ENCODE measurements around the gene IP6K1.
"Not testable (repeated sequence)": the region's sequence is repeated elsewhere in the genome, so short reads cannot be mapped to it uniquely, and the experiment has no call there.

The IP6K1 gene

GRCh38 chr3:49779358-49780079 lies 6.8 kb downstream of the IP6K1 start:
- Histone ChIP-seq H3K9ac (ENCODE audit: low read length) (no peak overlapping the region), H3K79me1 (ENCODE audit: low read length) (peaks cover 14% of the 10 kb centered on the region), H3K4me3 (ENCODE audit: low read length) (no peak overlapping the region), H3K79me2 (ENCODE audit: control insufficient read depth, insufficient read depth, low read length) (peaks cover 30% of the 10 kb centered on the region), H3K27ac (ENCODE audit: low read depth, low read length) (no peak overlapping the region), H3K18ac (ENCODE audit: low read length) (no peak overlapping the region), H2BK120ac (ENCODE audit: low read depth, low read length) (no peak overlapping the region), H4K8ac (ENCODE audit: low read depth, low read length) (no peak overlapping the region), H2AK5ac (ENCODE audit: low read length) (no peak overlapping the region), H4K5ac (ENCODE audit: low read length) (no peak overlapping the region), H2BK15ac (replicated peaks; ENCODE audit: low read depth) (no peak overlapping the region), H3K27me3 (ENCODE audit: insufficient read depth, low read length, poor library complexity) (no peaks in the 10 kb centered on the region), H3K23ac (ENCODE audit: low read length) (no peak overlapping the region), H3K4me2 (ENCODE audit: low read length) (no peak overlapping the region), H2BK5ac (ENCODE audit: low read length) (no peak overlapping the region), H3K4me1 (ENCODE audit: control insufficient read depth, low read depth, low read length) (no peaks in the 10 kb centered on the region), H3K56ac (ENCODE audit: low read length) (no peak overlapping the region), H3K36me3 (ENCODE audit: control insufficient read depth, insufficient read depth, low read length) (peaks cover 3% of the 10 kb centered on the region), H3K4ac (ENCODE audit: low read depth, low read length) (no peak overlapping the region)
- no peak for DNase-seq
- no CpG with 5 or more reads among the region's 5 CpGs for WGBS (ENCODE audit: extremely low coverage, insufficient coverage, low lambda C conversion rate)

GRCh38 chr3:49776101-49776500 lies 10.2 kb downstream of the IP6K1 start:
- H4K5ac ChIP-seq (ENCODE audit: low read length); H3K36me3 ChIP-seq (ENCODE audit: control insufficient read depth, insufficient read depth, low read length): not testable (repeated sequence)
- WGBS (ENCODE audit: extremely low coverage, insufficient coverage, low lambda C conversion rate), result no CpG with 5 or more reads among the region's 8 CpGs

GRCh38 chr3:49775538-49775937 lies 10.8 kb downstream of the IP6K1 start:
- DNase-seq, result no peak
- no peak overlapping the region for H3K4me2 ChIP-seq (ENCODE audit: low read length)
- H3K23ac ChIP-seq (ENCODE audit: low read length), result no peak overlapping the region
- no peak overlapping the region for H2BK5ac ChIP-seq (ENCODE audit: low read length)
- H3K79me2 ChIP-seq (ENCODE audit: control insufficient read depth, insufficient read depth, low read length), result peaks cover 32% of the 10 kb centered on the region
- WGBS (ENCODE audit: extremely low coverage, insufficient coverage, low lambda C conversion rate), result no CpG with 5 or more reads among the region's 3 CpGs
- no peak overlapping the region for H3K4me3 ChIP-seq (ENCODE audit: low read length)
- H3K27me3 ChIP-seq (ENCODE audit: insufficient read depth, low read length, poor library complexity), result no peaks in the 10 kb centered on the region
- no peak overlapping the region for H2BK120ac ChIP-seq (ENCODE audit: low read depth, low read length)
- no peak overlapping the region for H4K5ac ChIP-seq (ENCODE audit: low read length)
- H3K79me1 ChIP-seq (ENCODE audit: low read length), result peaks cover 12% of the 10 kb centered on the region
- H3K27ac ChIP-seq (ENCODE audit: low read depth, low read length), result no peak overlapping the region
- H3K4ac ChIP-seq (ENCODE audit: low read depth, low read length), result no peak overlapping the region
- no peak overlapping the region for H4K8ac ChIP-seq (ENCODE audit: low read depth, low read length)
- H3K18ac ChIP-seq (ENCODE audit: low read length), result no peak overlapping the region
- H3K56ac ChIP-seq (ENCODE audit: low read length), result no peak overlapping the region
- H2AK5ac ChIP-seq (ENCODE audit: low read length), result no peak overlapping the region
- no peaks in the 10 kb centered on the region for H3K4me1 ChIP-seq (ENCODE audit: control insufficient read depth, low read depth, low read length)
- no peaks in the 10 kb centered on the region for H3K36me3 ChIP-seq (ENCODE audit: control insufficient read depth, insufficient read depth, low read length)
- no peak overlapping the region for H3K9ac ChIP-seq (ENCODE audit: low read length)
- H2BK15ac ChIP-seq (replicated peaks; ENCODE audit: low read depth), result no peak overlapping the region

More at GRCh38 chr3:49776101-49776500, 10.2 kb downstream of the IP6K1 start:
- H3K79me2 ChIP-seq (ENCODE audit: control insufficient read depth, insufficient read depth, low read length), result peaks cover 33% of the 10 kb centered on the region
- not testable (repeated sequence) for H2BK120ac ChIP-seq (ENCODE audit: low read depth, low read length); H3K4ac ChIP-seq (ENCODE audit: low read depth, low read length); H3K27ac ChIP-seq (ENCODE audit: low read depth, low read length); H3K9ac ChIP-seq (ENCODE audit: low read length); H3K27me3 ChIP-seq (ENCODE audit: insufficient read depth, low read length, poor library complexity); H2BK15ac ChIP-seq (replicated peaks; ENCODE audit: low read depth); H2AK5ac ChIP-seq (ENCODE audit: low read length); DNase-seq; H3K23ac ChIP-seq (ENCODE audit: low read length); H3K18ac ChIP-seq (ENCODE audit: low read length); H3K4me2 ChIP-seq (ENCODE audit: low read length); H4K8ac ChIP-seq (ENCODE audit: low read depth, low read length); H3K56ac ChIP-seq (ENCODE audit: low read length); H3K4me3 ChIP-seq (ENCODE audit: low read length); H2BK5ac ChIP-seq (ENCODE audit: low read length); H3K4me1 ChIP-seq (ENCODE audit: control insufficient read depth, low read depth, low read length)
- peaks cover 13% of the 10 kb centered on the region for H3K79me1 ChIP-seq (ENCODE audit: low read length)

- Histone ChIP-seq H3K36me3 (ENCODE audit: control insufficient read depth, insufficient read depth, low read length) (no peaks in the 10 kb centered on the region), H3K56ac (ENCODE audit: low read length) (no peak overlapping the region), H2AK5ac (ENCODE audit: low read length) (no peak overlapping the region), H2BK5ac (ENCODE audit: low read length) (no peak overlapping the region), H3K4me3 (ENCODE audit: low read length) (no peak overlapping the region), H3K79me1 (ENCODE audit: low read length) (peaks cover 9% of the 10 kb centered on the region), H3K9ac (ENCODE audit: low read length) (no peak overlapping the region), H3K27me3 (ENCODE audit: insufficient read depth, low read length, poor library complexity) (no peaks in the 10 kb centered on the region), H3K79me2 (ENCODE audit: control insufficient read depth, insufficient read depth, low read length) (peaks cover 19% of the 10 kb centered on the region), H3K18ac (ENCODE audit: low read length) (no peak overlapping the region), H4K8ac (ENCODE audit: low read depth, low read length) (no peak overlapping the region), H2BK120ac (ENCODE audit: low read depth, low read length) (no peak overlapping the region), H3K27ac (ENCODE audit: low read depth, low read length) (no peak overlapping the region), H4K5ac (ENCODE audit: low read length) (no peak overlapping the region), H3K4me1 (ENCODE audit: control insufficient read depth, low read depth, low read length) (no peaks in the 10 kb centered on the region), H3K23ac (ENCODE audit: low read length) (no peak overlapping the region), H3K4me2 (ENCODE audit: low read length) (no peak overlapping the region), H2BK15ac (replicated peaks; ENCODE audit: low read depth) (no peak overlapping the region), H3K4ac (ENCODE audit: low read depth, low read length) (no peak overlapping the region)
- no peak for DNase-seq
- no CpG with 5 or more reads among the region's 2 CpGs for whole genome bisulfite sequencing (ENCODE audit: extremely low coverage, insufficient coverage, low lambda C conversion rate)
Observed at GRCh38 chr3:49772703-49773102, 13.6 kb downstream of the IP6K1 start.

GRCh38 chr3:49771340-49771938 lies 14.9 kb downstream of the IP6K1 start:
- Histone ChIP-seq H3K27me3 (ENCODE audit: insufficient read depth, low read length, poor library complexity) (no peaks in the 10 kb centered on the region), H3K18ac (ENCODE audit: low read length) (no peak overlapping the region), H3K4me3 (ENCODE audit: low read length) (no peak overlapping the region), H3K36me3 (ENCODE audit: control insufficient read depth, insufficient read depth, low read length) (no peaks in the 10 kb centered on the region), H3K23ac (ENCODE audit: low read length) (no peak overlapping the region), H3K4ac (ENCODE audit: low read depth, low read length) (no peak overlapping the region), H2BK120ac (ENCODE audit: low read depth, low read length) (no peak overlapping the region), H3K4me1 (ENCODE audit: control insufficient read depth, low read depth, low read length) (no peaks in the 10 kb centered on the region), H4K8ac (ENCODE audit: low read depth, low read length) (no peak overlapping the region), H3K4me2 (ENCODE audit: low read length) (no peak overlapping the region), H3K79me1 (ENCODE audit: low read length) (peaks cover 9% of the 10 kb centered on the region), H3K79me2 (ENCODE audit: control insufficient read depth, insufficient read depth, low read length) (peaks cover 17% of the 10 kb centered on the region), H3K27ac (ENCODE audit: low read depth, low read length) (no peak overlapping the region), H3K9ac (ENCODE audit: low read length) (no peak overlapping the region), H3K56ac (ENCODE audit: low read length) (no peak overlapping the region), H2BK15ac (replicated peaks; ENCODE audit: low read depth) (no peak overlapping the region), H2BK5ac (ENCODE audit: low read length) (no peak overlapping the region), H2AK5ac (ENCODE audit: low read length) (no peak overlapping the region), H4K5ac (ENCODE audit: low read length) (no peak overlapping the region)
- no peak for DNase-seq
- no CpG with 5 or more reads among the region's 1 CpG for WGBS (ENCODE audit: extremely low coverage, insufficient coverage, low lambda C conversion rate)

GRCh38 chr3:49769926-49770325 lies 16.4 kb downstream of the IP6K1 start:
- Histone ChIP-seq H3K4me1 (ENCODE audit: control insufficient read depth, low read depth, low read length) (no peaks in the 10 kb centered on the region), H3K23ac (ENCODE audit: low read length) (no peak overlapping the region), H3K79me2 (ENCODE audit: control insufficient read depth, insufficient read depth, low read length) (peaks cover 12% of the 10 kb centered on the region), H3K9ac (ENCODE audit: low read length) (no peak overlapping the region), H3K18ac (ENCODE audit: low read length) (no peak overlapping the region), H3K56ac (ENCODE audit: low read length) (no peak overlapping the region), H4K5ac (ENCODE audit: low read length) (no peak overlapping the region), H4K8ac (ENCODE audit: low read depth, low read length) (no peak overlapping the region), H3K36me3 (ENCODE audit: control insufficient read depth, insufficient read depth, low read length) (no peaks in the 10 kb centered on the region), H2BK120ac (ENCODE audit: low read depth, low read length) (no peak overlapping the region), H2BK5ac (ENCODE audit: low read length) (no peak overlapping the region), H3K4me3 (ENCODE audit: low read length) (no peak overlapping the region), H3K79me1 (ENCODE audit: low read length) (peaks cover 4% of the 10 kb centered on the region), H3K4ac (ENCODE audit: low read depth, low read length) (no peak overlapping the region), H2AK5ac (ENCODE audit: low read length) (no peak overlapping the region), H2BK15ac (replicated peaks; ENCODE audit: low read depth) (no peak overlapping the region), H3K27ac (ENCODE audit: low read depth, low read length) (no peak overlapping the region), H3K27me3 (ENCODE audit: insufficient read depth, low read length, poor library complexity) (no peaks in the 10 kb centered on the region), H3K4me2 (ENCODE audit: low read length) (no peak overlapping the region)
- DNase-seq, result no peak
